Measurements from ENCODE around the gene MMP2.

DNA sequence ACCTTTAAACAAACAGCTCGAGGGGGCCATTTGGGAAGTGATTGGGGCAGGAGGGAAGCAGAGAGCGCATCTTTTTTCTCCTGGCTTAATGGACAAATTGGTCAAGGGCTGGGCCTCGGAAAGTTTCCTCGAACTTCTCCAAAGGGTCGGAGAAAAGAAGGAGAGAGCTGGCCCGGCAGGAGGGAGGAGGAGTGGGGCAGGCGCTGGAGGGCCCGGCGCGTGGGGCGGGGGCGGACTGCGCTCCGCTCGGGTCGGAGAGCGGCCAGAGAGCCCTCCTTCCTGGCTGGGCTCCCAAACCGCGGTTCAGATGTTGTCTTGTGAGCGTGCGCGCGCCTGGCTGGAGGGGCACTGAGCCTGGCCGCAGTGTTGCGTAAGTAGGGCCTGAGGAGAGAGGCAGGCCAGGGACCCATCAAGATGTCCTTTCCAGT lies 1.2 kb downstream of the MMP2 start:
- TF ChIP-seq, protein P1, sequence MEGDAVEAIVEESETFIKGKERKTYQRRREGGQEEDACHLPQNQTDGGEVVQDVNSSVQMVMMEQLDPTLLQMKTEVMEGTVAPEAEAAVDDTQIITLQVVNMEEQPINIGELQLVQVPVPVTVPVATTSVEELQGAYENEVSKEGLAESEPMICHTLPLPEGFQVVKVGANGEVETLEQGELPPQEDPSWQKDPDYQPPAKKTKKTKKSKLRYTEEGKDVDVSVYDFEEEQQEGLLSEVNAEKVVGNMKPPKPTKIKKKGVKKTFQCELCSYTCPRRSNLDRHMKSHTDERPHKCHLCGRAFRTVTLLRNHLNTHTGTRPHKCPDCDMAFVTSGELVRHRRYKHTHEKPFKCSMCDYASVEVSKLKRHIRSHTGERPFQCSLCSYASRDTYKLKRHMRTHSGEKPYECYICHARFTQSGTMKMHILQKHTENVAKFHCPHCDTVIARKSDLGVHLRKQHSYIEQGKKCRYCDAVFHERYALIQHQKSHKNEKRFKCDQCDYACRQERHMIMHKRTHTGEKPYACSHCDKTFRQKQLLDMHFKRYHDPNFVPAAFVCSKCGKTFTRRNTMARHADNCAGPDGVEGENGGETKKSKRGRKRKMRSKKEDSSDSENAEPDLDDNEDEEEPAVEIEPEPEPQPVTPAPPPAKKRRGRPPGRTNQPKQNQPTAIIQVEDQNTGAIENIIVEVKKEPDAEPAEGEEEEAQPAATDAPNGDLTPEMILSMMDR (IDR thresholded peaks at IDR 0.05; ENCODE audit: low read length), result no peak
- no peak for TF ChIP-seq EZH2phosphoT487 (IDR thresholded peaks at IDR 0.05; ENCODE audit: low read length)
